Activated CD4-positive, alpha-beta T cell treated with anti-CD3 and anti-CD28 coated beads, Interleukin-2, Interleukin-6, amounts not matched to agents 100 ng/mL and 50 ng/mL, durations not matched to agents 16 hours and 8 hours (primary cell): ENCODE results near the gene PSMB11.

Experiments
- DNase-seq: peaks from one replicate; pipeline ENCODE4 v3.0.0-alpha.2; 2020

PSMB11 gene

GRCh38 chr14:23060536-23061260, 18.7 kb downstream of the PSMB11 start:
- DNase-seq: no peak

DNA sequence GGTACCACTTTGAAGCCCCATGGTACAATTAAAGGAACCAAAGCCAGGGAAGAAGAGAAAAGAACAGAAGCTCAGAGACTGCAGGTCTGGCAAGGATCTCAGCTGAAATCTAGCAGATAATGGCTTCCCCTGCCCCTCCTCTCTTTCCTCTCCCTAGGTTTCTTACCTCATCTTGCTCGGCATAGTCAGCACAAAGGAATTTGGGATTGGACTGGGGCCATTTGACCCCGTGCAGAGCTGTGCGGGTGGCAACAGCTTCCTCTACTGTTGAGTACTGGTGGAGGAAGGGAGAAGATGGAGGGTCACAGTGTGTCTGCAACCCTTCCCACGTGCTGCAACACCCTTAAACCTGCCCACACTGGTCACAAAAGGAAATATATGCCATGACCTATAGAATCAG, 20.0 kb downstream of the PSMB11 start:
- no peak for DNase-seq

DNA sequence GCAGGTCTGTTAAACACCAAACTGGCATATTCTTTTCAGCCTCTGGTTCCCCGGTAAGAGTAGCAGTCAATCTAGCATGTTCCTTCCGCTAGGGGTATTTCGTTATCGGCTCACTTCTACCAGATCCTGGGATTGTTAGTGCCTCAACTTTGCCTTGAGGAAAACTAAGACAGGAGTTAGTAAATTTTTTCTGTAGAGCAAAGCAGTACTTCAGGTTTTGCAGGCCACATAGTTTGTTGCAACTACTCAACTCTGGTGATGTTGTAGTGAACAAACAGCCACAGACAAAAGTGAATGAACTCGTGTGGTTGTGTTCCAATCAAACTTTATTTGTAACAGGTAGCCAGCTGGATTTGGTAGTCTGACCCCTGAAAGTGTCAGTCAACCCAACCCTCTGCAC, 21.6 kb downstream of the PSMB11 start:
- no peak for DNase-seq

DNA sequence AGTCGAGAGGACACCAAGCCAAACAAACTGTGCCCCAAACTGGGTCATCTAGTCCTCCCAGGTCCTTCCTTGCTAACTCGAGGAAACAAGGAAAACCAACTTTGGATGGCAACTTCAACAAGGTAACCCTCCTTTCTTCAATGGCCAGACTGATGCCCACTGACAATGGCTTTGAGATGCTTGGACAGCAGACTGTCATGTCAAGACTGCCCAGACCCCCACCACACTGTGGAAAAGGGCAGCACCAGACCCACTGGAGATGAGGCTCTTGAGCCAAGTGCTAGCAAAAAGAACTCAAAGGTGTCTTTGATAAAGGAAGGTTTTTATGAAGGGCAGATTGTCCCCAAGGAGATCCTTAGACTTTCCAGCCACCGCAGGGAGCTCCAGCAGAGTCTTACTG, 24.4 kb downstream of the PSMB11 start:
- no peak for DNase-seq

GRCh38 chr14:23066855-23067744, 25.1 kb downstream of the PSMB11 start:
- no peak for DNase-seq

DNA sequence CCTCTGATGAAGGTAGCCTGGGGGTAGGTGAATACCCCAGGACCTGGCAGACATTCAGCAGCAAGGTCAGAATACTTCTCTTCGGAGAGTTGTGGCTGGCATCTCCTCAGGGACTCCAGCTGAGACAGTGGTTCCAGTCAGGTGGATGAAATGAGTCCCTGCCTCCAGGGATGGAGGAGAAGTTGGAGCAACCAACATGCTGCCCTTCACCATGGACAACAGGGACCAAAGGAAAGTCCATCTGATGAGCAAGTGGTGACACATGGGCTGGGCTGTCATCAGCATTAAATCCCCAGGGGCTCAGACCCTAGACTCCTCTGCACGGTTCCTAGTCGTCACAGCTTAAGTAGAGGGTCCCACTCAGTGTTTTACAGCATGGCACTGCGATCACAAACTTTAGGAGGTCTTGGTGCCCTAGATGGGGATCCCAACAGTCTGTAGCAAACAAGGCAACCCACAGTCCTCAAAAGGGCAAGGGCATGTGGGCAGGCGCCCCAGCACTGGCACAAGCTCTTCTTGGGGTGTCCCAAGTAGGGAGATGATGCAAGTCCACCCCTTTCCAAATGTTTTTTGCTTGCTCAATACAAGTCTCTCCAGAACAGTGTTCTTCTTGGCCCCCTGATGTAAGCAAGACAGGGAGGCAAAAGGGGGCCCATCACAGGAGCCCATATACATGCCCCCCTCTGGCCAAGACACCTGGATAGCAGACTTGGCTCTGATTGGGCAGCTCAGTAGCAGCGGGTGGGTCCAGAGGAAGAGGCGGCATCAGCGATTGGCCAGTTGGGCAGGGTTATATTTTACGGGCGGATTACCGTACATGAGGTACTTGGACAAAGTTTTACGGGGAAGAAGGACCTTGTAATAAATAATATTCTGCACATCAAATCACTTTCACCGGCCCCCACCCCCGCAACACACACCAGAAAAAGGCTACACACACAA, 26.1 kb downstream of the PSMB11 start:
- DNase-seq: no peak

DNA sequence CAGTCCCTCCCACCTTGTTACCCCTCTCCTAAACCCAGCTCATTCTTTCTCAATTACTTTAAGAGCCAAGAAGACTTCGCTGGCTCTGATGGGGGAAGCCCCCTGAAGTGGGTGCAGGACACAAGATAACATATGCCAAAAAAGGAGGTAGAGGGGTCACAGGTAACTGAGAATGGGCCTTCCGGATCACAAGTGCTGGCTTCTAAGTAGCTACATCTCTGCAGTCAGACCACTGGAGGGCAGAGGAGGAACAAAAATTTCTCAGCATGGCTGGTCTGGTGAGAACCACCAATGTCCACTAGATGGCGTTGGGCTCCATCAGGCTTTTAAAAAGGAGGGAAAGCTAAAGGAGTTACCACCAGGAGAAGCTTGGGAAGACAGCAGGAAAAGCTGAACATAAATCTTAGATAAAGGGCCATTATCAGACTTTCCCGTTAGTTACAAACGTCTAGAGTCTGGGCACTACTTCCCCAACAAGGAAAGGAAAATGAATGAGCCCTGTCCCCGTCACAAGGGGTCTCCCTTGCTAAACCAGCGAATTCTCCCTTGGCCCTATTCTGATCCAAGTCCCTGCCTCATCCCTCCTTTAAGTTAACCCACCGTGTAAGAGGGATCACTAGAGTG, 26.9 kb downstream of the PSMB11 start:
- DNase-seq: peak; percentile 86

- no peak for DNase-seq
These were observed 27.4 kb downstream of the PSMB11 start for GRCh38 chr14:23069413-23069806.

DNA sequence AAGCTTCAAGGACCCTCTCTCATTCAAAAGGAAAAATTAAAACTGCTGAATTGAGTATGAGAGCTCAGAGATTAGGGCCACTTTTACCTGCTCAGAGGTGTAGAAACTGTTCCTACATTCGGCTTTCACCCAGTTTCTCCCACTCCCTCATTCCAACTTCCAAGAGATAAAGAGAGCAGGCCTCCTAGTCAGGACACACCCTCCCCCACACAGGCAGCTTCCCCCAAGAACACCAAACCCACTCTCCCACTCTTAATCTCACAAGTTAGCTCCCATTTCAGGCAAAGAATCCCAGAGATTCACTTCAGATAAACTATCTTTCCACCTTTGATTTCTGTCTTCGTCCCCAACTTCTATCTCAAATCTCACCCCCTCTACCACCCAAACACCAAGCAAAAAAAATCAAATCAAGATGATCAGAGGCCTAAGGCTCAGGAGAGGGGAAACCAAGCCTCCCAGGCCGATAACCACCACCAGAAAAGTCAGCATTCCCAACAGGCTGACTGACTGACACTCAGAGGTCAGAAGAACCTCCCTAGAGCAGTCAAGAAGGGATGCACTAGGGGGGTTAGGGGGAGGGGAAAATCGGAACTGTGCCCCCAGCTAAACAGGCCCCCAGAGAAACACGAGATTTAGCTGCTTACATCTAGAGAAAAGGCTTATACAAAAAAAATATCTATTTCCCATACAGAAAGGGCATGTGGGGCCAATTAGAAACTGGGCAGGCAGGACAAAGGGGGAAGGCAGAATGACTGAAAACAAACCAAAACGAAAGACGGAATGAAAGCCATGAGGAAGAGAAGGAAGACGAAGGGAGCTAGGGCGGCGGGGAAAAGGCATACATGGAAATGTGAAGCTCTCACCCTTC, 28.5 kb downstream of the PSMB11 start:
- no peak for DNase-seq

DNA sequence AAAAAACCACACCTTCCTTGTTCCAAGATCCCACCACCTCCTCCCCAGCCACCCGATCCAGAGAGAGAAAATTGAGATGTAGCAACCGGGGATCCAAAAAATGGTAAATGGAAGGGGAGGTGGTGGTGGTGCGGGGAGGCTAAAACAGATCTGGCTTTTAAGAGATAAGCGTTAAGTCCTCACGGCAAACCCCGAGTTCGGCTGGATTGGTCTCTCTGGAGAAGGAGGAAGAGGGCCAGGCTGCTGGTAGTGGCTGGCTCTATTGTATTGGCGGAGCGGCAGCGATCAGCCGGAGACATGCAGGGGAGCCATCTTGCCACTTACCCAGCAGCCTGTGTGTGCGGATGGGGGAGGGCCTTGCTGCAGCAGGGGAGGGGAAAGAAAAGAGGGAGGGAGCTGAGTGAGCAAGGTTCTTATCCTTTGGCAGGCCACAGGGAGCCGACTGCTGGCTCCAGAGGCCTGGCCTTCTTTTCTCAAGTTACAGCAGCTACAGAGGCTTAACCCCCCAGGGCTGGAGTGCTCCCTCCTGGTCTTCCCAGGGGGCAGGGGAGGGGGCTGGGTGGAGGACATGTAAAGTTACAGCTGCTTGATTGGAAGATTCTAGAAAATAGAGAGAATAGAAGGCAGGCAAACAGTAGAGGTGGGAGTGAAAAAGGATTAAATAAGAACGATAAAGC, 29.4 kb downstream of the PSMB11 start:
- DNase-seq: peak; percentile 91

GRCh38 chr14:23071921-23072539, 30.0 kb downstream of the PSMB11 start:
- no peak for DNase-seq

GRCh38 chr14:23074906-23075305, 32.9 kb downstream of the PSMB11 start:
- DNase-seq: no peak

- peak; percentile 44 for DNase-seq
These were observed 34.9 kb downstream of the PSMB11 start for GRCh38 chr14:23076785-23077408.

DNA sequence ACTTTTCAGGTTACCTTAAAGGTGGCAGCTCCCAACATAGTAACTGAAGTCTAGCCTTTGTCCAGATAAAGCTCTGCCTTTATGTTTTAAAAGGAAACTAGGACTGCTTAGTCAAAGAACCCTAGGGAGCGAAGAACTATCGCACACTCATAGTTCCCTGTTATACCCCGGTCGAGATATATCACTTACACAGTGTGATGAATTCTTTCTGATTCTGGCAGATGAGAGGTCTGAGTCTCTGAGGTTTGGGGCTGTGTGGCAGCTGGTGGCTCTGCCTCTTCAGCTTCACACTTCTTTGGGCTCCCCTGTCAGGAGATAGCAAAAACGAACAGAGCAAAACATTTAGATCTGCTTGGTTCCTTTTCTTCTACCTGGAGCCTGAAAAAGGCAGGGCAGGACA, 36.0 kb downstream of the PSMB11 start:
- no peak for DNase-seq

- no peak for DNase-seq
These were observed 36.7 kb downstream of the PSMB11 start for GRCh38 chr14:23078692-23079116.

DNA sequence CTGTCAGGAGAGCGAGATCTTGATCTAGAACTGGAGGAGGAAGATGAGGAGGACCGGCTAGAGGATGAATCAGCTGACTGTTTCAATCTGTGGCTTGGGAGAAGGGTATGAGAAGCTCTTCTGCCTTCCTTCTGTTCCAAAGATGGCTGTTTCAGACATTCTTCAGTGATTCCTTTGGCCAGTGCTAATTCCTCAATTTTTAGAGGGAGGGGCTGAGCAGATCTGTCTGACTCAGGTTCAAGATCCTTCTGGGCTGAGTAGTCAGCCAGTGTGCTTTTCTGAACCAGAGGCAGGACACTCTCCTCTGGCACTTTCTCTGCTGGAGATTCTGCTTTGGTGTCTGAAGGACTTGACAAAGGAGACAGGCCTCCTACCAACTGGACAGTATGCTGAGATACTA, 37.7 kb downstream of the PSMB11 start:
- DNase-seq: no peak

- no peak for DNase-seq
These were observed 38.5 kb downstream of the PSMB11 start for GRCh38 chr14:23080474-23080873.

DNA sequence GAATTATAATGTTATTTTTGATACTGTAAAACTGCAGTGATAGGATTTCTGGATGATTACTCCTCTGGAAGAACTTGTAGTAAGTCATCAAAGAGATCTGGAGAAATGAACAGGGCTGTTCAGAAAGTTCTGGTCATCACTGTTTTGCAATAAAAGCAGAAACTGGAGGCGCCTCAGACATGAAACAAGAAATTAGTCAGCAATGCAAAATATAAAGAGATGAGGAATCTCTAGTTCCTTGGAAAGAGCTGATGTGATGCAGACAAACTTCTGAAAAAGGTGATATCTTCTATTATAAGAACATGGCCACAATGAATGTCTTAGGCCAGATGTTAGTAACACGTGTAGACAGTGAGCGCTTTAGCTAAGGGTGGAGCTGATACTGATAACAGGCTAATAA, 43.4 kb downstream of the PSMB11 start:
- DNase-seq: no peak

GRCh38 chr14:23086565-23086964, 44.6 kb downstream of the PSMB11 start:
- DNase-seq: no peak
